ENCODE results near the gene VEGFA.

The VEGFA gene

DNA sequence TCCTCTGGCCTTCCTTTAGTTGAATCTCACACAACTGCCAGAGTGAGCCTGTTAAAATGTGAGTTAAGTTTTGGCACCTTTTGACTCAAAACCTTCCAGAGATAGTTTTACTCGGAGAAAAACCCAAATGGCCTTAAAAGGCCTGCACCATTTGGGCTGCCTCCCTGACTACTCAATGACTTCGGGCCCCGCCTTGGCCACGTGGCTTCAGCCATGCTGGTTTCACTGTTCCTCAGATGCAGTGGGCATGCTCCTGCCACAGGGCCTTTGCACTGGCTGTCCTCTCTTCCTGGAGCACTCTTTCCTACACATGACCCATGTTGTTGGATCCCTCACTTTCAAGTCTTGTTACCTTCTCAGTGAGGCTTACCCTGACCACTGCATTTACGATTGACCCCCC lies 18.3 kb downstream of the VEGFA start:
- DNase-seq, result no peak

DNA sequence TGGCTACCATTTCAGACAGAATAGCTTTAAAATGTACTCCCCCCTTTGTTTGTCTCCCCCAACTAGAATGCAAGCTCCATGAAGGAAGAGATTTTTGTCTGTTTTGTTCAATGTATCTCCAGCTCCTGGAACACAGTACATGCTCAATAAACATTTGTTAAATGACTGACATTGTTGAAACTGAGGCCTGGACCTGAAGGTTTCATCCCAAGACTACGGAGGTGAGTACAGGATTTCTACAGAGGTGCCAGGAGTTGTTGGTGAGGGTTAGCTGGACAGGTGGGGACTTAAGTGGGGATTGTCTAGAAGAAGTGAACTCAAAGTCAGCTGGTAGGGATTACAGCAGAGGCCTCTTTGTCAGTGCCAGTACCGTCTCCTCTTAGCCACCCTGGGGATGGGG lies 19.4 kb downstream of the VEGFA start:
- DNase-seq, result no peak

DNA sequence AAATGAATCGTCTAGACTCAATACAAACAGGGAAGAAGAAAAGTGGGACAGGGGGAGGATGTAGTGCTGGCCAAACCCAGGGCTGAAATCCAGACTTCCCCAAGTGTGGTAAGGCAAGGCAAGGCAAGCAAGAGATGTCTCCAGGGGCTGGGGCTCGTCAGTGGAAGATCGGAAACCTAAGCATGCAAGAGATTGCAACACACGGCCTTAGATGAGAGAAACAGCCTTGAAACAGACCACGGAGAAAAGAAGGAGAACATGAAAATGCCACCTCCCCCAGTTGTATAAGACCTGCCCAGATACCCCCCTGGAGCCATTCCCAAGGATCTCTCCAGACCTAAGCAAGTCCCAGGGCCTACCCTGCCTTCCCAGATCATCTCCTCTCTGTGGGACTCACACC lies 20.0 kb downstream of the VEGFA start:
- no peak for DNase-seq

DNA sequence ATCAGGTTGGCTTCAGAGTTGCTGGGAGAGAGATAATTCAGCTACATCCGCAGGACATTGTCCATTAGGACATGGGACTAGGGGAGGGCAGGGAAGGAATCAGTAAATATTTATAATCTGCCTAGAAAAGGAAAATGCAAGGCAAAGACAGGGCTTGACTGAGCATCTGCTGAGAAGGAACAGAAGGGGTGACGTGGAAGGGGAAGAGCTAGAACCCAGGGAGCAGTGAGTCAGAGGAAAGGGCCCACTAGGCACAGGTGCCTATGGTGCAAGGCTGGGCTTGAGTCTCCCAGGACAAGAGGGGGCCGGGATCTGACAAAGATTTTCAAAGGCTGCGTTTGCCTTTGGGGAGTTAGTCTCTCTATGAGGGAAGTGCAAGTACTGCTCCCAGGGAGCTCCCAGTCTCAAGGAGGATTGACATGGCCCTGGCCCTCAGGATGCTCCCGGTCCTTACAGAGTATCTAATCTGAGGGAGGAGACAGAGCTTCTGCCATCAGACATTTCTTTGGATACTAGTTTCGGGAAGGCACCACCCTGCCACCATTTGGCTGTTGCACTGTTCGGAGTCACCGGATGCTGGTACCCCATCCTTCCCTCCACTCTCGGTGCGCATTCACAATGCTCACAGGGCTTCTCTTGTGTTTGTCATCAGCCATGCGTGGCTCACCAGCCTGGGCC lies 21.9 kb downstream of the VEGFA start:
- no peak for DNase-seq

DNA sequence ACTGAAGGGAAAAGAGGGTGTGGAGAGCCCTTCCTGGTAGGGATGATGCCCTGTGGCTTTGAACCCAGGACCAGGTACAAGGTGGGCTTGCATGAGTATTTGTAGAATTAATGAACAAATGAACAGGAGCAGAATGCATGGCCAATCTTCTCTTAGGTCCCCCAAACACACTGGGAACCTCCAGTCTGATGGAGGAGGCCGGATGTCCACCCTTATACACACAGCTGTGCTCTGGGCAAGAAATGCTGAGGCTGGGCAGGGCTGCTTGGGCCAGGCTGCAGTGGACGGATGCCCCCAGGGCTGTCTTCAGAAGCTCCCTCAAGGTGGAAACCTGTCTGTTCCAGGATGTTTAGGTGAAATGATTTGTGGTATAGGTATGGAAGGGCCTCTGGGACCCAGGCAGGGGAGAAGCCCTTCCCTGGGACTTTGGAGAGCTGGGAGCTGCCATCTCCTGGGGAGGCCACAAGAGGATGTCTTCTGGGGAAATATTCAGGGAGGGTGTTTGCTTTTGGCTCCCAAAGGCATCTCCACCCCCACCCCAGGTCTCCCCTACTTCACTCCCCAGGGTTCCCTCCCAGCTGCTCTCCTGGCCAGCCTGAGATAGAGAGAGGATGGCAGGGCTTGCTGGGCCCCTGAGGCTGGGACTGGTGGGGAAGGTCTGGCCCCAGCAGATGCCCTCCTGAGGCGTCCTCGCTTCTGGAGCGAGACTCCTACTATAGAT lies 23.3 kb downstream of the VEGFA start:
- no peak for DNase-seq

DNA sequence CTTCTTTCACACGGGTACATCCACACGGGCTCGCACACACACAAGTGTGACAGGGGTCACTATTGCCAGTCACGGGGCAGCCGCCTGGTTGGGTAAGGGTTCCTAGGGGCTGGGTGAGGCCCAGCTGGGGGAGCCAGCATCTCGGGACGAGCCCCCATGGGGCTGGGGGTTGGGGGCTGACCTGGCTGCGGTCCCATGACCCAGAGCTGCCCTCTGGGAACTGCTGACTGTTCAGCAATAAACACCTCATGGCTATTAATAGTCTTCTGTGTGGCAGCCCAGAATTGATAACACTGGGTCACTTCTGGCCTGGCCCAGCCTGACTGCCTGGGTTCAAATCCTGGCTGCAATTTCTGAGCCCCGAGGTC lies 23.8 kb downstream of the VEGFA start:
- DNase-seq, result no peak

DNA sequence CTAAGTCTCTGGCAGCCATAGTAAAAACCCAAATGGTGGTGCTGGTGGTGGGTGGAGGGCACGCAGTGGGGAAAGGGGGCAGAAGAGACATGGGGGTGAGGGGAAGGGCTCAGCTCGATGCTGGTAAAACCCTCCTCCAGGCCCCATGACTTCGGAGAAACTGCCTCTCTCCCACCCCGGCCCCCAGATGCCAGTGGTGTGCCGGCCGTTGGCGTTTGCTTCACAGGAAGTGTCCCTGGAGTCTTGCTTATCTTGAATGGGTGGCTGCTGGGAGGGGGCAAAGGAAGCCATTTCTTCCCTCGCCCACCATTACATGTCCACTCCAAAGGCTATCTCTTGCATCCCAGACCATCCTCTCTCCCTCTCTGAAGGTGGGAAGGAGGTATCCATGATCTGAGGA lies 25.4 kb downstream of the VEGFA start:
- no peak for DNase-seq

DNA sequence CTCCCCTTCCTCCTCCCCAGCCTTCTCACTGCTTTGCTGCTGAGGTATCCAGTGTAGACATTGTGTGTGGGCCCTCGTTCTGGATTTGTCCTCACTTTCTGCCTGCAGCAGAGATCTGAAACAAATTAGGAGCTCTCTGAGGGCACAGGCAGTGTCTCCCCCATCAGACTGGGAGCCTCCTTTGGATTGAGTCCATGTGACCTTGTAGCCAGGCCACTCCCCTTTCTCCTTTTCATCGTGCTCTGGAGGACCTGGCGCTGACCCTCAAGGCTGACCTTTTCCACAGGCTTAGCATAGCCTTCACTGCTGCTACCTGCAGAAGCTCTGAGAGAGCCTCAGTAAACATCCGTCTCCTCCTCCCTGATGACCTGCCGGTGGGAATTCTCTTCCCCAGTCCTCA lies 26.2 kb downstream of the VEGFA start:
- DNase-seq, result no peak

DNA sequence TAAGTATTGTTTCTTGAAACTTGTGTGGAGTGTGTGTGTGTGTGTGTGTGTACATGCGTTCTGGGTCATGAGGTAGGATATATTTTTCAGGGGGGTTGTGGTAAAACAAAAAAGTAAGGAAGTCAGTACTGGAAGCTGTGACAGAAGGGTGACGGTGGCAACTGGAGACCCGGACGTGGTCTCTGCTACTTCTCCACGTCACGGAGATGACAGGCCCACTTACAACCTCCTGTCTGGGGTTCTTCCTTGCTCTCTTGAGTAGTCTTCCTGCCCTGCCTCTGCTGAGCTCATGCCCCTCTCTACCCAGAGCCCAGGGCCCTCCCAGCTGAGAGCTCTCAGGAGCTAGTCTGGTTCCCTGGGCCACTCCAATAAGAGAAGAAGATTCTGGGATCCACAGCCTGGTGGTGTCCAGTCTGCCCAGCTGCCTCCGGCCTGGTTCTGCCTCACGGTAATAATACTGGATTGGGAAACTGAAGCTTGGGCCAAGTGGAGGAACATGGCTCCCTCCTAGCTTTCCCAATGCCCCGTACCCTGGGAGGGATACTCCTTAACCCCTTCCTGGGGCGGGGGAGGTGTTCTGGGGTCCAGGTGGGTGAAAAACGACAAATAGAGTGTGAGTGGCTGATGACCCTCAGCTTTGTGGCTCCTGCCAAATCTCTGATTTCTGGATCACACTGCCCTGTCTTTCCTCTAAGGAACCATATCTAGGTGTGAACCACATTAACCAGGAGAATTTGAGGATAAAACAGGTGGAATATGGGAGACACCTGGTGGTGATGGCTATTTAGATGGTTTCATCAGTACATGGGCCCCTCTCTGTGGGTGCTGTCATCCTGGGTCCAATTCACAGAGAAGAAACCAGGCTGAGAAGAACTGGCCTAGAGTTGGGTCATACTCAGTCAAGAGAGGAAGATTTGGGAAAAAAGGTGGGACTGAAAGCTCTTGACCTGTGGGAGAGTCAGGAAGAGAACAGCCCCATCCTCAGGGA lies 27.2 kb downstream of the VEGFA start:
- no peak for DNase-seq

DNA sequence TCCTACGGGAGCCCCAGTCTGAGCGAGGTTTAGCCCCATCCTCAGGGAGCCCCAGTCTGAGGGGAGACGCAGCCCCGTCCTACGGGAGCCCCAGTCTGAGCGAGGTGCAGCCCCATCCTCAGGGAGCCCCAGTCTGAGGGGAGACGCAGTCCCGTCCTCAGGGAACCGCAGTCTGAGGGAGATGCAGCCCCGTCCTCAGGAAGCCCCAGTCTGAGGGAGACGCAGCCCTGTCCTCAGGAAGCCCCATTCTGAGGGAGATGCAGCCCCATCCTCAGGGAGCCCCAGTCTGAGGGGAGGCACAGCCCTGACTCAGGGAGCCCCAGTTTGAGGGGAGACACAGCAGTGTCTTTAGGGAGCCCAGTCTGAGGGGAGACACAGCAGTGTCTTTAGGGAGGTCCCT lies 27.9 kb downstream of the VEGFA start:
- DNase-seq, result no peak

DNA sequence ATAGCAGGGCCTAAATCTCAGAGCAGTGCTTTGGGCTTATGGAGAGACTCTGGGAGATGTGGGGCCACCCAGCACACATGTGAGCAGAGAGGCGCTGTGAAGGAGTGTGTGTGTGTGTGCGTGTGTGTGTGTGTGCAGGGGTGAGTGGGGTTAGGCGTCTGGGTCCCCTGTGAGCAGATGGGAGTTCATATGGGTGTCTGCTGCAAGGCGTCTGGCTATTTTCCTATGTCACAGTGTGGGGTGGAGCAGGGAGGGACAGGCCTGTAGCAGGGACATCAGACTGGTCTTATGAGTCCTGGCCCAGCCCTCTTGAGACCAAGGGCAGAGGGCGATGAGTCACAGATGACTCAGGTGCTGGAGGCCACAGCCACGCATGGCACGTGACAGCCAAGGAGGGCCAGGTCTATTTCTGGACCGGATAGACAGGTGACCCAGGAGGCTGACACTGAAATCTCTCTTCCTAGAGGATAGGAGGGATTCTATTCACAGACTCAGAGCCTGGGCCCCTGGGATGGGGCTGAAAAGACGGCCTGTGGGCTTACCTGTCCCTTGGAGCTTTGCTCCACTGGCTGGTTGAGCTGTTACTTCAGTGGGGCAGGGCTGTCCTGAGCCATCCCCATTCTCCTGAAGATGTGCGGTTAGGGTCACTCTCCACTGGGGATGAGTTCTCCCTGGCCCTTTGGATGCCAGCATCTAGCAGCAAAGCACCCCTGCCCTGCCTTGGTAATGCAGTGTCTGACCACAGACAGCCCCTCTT lies 28.9 kb downstream of the VEGFA start:
- no peak for DNase-seq

DNA sequence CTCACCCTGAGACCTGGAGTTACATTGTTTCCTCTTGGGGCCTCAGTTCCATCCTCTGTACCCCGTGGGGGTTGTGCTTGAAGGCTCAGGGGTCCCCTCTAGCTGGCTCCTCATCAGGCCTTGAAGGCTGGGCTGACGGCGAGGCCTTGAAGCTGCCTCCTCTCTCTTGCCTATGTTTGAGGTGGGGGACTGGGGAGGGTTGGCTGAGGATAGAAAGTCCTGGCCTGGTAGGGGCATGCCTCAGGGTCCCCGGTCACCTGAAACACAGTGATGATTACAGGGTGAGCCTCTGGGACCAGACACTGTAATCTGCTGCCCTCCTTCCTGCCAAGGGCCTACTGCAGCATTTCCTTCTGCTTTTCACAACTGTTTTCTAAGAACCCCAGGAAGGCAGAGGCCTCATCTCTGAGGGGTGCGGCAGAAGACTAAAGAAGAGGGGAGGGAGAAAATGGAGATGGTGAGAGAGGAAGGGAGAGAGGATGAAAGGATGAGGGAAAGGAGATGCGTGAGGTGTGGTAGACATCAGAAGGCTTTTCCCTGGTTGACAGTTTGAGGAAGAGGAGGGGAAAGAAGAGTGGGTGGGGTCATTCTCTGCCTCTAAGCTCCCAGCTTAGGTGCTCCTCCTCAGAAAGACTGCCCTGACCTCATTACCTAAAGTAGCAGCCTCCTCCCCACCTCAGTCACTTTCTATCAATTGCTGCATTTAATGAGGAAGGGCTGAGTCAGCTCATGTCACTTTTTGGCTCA lies 29.7 kb downstream of the VEGFA start:
- no peak for DNase-seq

DNA sequence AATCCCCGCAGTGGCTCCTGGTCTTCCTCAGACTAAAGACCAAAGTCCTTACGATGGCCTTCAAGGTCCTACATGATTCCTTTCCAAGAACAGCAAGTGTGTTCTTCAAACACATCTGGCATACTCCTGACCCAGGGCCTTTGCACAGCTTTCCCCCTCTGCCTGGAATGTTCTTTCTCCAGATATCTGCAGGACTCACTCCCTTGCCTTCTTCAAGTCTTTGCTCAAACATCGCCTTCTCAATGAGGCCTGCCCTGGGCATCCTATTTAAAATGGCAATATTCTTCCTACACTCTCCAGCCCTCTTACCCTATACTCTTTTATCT lies 30.2 kb downstream of the VEGFA start:
- no peak for DNase-seq

DNA sequence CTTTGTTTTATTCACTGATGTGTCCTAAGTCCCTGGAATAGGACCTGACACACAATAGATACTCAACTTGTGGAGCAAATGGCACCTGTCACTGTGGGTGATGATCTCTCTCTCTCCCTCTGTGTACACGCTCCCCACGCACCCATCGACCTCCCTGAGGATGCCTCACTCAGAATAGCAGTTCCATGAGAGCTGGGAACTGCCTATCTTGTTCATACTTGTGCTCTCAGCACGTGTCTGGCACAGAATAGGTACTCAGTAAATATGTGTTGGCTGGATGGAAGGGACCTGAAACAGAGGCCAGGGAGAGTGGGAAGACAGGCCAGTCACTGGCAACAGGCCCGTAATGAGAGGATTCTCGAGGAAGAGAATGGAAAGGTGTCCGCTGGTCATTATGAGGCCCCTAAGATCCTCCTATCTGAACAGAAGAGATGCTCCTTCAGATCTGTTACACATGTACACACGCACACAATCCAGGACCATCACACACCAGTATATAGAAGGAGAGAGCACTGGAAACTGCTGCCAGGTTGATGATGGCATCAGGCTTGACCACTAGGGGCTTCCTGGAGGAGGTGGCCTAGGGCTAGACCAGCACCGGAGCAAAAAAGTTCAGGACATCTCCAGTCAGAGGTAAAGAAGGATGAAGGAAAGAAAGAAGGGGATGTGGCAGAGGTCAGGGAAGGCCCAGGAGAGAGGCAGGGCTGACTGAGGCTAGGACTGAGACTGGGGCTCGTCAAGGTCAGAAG lies 30.9 kb downstream of the VEGFA start:
- no peak for DNase-seq

DNA sequence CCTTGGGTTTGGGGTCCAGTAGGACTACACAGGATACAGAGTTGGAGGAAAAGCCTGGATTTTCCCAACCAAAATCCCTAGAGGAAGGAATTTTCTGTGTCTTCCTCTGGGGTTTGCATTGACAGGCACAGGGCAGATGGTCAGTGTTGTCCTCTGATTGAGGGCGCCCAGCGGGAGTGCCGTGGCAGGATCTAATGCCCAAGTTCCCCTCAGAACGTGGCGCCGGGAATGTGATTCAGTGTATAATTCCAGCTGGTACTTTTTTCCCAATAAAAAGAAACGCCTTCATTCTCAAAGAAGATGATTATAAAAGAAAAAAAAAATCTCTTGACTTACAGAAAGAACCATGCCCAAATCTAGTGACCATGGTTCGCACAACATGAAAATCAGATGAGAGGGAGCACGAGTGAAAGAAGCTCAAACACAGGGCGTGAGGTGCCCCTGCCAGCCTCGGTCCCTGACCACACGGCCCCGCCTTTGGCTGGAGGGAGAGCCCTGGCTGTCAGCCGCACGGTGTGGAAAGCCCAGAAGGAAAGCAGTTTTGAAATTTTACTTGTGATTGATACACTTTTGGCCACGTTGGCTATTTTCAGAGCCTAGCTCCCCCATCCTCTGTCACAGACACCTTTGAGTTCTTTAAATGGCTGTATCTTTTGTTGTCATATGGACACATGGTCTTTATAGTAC lies 31.6 kb downstream of the VEGFA start:
- DNase-seq, result no peak

DNA sequence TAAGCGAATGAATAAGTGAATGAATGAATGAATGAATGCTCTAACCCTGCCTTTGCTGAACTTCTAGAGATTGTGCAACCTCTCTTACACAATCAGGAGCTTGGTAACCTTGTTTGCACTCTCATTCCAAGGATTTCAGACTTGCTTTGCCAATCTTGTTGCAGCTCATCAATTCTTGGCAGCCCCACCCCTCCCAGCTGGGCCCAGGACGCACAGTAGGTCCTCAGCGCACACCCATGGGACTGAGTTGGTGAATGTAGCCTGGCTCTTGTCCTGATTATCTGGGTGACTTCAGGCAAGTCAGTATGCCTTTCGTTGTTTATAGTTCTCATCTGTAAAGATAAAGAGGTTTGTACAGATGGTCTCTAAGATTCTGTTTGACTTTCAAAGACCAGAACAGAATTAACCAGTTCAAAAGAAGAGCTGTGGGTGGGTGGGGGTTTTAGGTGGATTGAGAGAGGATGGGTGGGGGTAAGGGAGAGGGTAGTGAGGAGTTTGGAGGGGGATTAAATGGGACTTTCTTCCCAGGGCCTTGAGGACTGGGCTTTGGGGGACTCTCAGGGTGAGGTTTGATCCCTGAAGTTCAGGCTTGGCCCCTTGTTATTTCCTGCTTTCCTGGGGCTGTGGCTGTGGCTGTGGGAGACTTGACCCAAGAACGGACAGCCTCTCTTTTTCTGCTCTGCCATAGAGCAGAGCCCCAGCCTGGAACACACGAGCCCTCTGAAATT lies 33.2 kb downstream of the VEGFA start:
- DNase-seq, result no peak

DNA sequence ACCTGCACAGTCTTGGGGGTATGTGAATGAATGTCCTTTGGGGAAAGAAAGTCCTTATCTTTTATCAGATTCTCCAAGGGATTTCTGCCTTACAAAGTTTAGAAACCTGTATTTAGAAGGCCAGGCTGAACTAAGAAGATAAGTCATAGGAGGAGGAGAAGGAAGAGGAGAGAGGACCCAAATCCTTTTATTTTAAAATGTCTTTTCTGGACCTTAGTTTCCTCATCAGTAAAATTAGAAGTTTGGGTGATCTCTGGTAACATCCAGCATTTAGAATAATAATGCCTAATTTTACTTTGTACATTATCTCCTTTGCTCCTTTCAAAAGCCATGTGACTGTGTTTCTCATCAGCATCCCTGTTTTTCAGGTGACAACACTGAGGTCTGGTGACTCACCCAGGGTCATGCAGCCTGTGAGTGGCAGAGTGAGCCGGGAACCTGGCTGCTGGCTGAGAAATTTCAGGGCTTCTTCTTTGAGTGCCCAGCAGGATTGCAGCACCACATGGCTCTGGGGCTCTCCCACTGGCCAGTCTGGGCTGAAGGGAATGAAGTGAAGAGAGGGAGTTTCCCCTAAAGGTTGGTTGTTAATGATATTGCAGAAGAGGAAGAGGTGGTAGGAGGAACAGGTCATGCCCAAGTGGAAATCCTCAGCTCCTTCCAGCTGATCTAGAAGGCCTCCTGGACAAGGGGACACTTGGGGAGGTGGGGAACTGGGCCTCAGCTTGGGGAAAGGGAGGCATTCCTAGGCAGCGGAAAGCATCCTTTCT lies 34.0 kb downstream of the VEGFA start:
- no peak for DNase-seq

DNA sequence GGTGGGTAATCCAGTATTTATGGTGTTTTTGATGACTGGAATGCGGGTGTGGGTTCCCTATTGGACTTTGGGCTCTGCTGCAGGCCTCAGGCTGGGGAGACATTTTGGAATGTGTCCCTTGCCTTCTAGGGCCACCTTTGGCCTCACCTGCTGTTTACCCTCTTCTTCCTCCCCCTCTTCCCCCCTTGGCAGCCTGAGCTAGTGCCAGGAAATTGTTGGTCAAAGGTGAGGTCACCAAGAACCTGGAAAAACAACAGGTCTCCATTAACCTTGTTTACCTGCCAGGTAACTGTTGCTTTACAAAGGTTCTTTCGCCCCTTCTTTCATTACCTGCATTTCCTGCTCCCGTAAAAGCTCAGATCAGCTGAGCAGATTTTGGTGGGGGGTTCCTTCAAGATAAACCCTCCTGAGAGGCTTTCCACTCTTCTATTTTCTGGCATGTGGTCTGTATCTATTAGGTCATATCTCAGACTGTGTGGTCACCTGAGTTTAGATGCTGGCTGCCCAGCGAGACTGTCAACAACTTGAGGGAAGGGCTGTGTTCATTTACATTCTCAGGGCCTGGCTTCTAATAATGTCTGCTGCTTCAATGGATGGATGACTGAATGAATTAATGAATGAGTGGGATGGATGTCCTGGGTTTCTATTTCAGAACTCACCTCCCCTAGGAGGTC lies 34.7 kb downstream of the VEGFA start:
- DNase-seq, result no peak

DNA sequence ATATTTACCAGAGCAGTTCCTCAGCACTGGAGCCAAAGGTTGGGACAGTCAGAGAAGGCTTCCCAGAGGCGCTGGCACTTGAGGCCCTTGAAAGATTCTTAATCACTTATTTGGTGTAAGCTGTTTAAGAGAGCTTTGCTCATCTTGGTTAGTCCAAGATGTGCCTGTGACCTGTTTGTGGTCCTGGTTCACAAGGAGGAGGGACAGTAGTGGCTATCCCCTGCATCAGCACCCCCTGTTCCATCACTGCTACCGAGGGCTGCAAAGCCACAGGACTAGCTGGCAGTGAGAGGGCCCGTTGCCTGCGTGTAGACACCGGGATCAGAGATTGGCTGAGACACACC lies 35.7 kb downstream of the VEGFA start:
- DNase-seq, result no peak
